Ectodermal cell (in vitro differentiated cells): ENCODE data around the gene ENDOG.
"Not testable (repeated sequence)": the region's sequence is repeated elsewhere in the genome, so short reads cannot be mapped to it uniquely, and the experiment has no call there.

ENCODE experiments used
- H3K27ac ChIP-seq: 2 replicates; pipeline ENCODE4 v1.7.0; 2013; ENCODE audit warnings: mild to moderate bottlenecking, low read depth, low read length; ENCODE audit not compliant: insufficient read depth, poor library complexity, severe bottlenecking
- H3K27me3 ChIP-seq: 2 replicates; pipeline ENCODE4 v1.7.0; 2013; ENCODE audit warnings: mild to moderate bottlenecking, low read length; ENCODE audit not compliant: insufficient read depth, control insufficient read depth, poor library complexity, severe bottlenecking
- H3K36me3 ChIP-seq: one replicate; pipeline ENCODE4 v1.7.0; 2013; ENCODE audit warnings: low read length; ENCODE audit not compliant: control insufficient read depth, insufficient read depth
- H3K4me1 ChIP-seq: one replicate; pipeline ENCODE4 v1.7.0; 2013; ENCODE audit warnings: low read length; ENCODE audit not compliant: control insufficient read depth, insufficient read depth
- H3K4me3 ChIP-seq: 2 replicates; pipeline ENCODE4 v1.7.0; 2013; ENCODE audit warnings: low read depth, low read length, control low read depth; ENCODE audit not compliant: insufficient read depth
- H3K9me3 ChIP-seq: 2 replicates; pipeline ENCODE4 v1.7.0; 2013; ENCODE audit warnings: mild to moderate bottlenecking, low read length, moderate library complexity; ENCODE audit not compliant: control insufficient read depth
- WGBS, 2 experiments: methylation state at CpG; one replicate each; pipeline ENCODE4 v1.1.7; 2013; ENCODE audit warnings: missing lambda C conversion rate in 2 of 2; 5-methylcytosine and 5-hydroxymethylcytosine counted together

ENDOG gene

DNA sequence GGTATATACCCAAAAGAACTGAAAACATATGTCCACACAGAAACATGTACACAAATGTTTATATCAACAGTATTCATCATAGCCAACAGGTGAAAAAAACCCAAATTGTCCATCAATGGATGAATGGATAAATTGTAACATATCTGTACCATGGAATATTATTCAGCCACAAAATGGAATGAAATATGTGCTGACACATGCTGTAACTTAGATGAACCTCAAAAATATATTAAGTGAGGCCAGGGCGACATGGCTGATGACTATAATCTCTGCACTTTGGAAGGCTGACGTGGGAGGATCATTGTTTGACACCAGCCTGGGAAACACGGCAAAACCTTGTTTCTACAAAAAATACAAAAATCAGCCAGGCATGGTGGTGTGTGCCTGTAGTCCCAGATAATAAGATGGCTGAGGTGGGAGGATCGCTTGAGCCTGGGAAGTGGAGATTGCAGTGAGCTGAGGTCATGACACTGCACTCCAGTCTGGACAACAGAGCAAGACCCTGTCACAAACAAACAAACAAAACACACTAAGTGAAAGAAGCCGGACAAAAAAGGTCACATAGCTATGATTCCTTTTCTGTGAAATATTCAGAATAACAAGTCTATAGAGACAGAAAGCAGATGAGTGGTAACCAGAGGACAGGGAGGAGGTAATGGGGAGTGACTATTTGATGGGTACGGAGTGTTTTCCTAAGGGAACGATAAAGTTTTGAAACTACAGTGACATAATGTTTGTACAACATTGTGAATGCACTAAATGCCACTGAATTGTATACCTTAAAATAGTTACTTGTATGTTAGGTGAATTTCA, 52.0 kb downstream of the ENDOG start:
- H3K4me1 ChIP-seq = no peaks in the 10 kb centered on the region
- 93 to 95% methylated on average over 7 of the region's 7 CpGs for WGBS, 2 experiments
- no peaks in the 10 kb centered on the region for H3K9me3 ChIP-seq
- H3K4me3 ChIP-seq = no peak overlapping the region
- no peaks in the 10 kb centered on the region for H3K36me3 ChIP-seq
- no peaks in the 10 kb centered on the region for H3K27me3 ChIP-seq
- H3K27ac ChIP-seq = no peak overlapping the region

- not testable (repeated sequence) for H3K4me1 ChIP-seq, H3K27me3 ChIP-seq, H3K27ac ChIP-seq, H3K4me3 ChIP-seq, H3K9me3 ChIP-seq, H3K36me3 ChIP-seq
- 88 to 94% methylated on average over 7 of the region's 7 CpGs for WGBS, 2 experiments
These were observed 52.6 kb downstream of the ENDOG start for GRCh38 chr9:128870941-128871265.
